HFFc6 (cell line): ENCODE data around the gene NACAD. TPM values are rescaled to one million over a fixed set of nuclear protein-coding genes. Genes with fewer than 3 reads are reported as not detected.
A peak's percentile ranks its signal among the peaks of the same experiment; 100 is the strongest.

ENCODE experiments used
- DNase-seq: peaks from one replicate; pipeline ENCODE4 v3.0.0-alpha.2; 2018
- H3K27ac Mint-ChIP-seq: 2 replicates; pipeline ENCODE4 v1.8.0; 2020; ENCODE audit warnings: mild to moderate bottlenecking, mixed read lengths
- H3K27me3 Mint-ChIP-seq: 2 replicates; pipeline ENCODE4 v1.8.0; 2021; ENCODE audit warnings: mild to moderate bottlenecking, moderate library complexity, mixed read lengths; ENCODE audit not compliant: insufficient read depth
- H3K36me3 Mint-ChIP-seq: 2 replicates; pipeline ENCODE4 v1.8.0; 2021; ENCODE audit warnings: low read depth, mixed read lengths
- H3K4me1 Mint-ChIP-seq: 2 replicates; pipeline ENCODE4 v1.8.0; 2020; ENCODE audit warnings: low read depth, mixed read lengths
- H3K4me3 Mint-ChIP-seq: 2 replicates; pipeline ENCODE4 v1.8.0; 2020; ENCODE audit warnings: mild to moderate bottlenecking, moderate library complexity, mixed read lengths
- H3K9me3 Mint-ChIP-seq: 2 replicates; pipeline ENCODE4 v1.8.0; 2020; ENCODE audit warnings: mild to moderate bottlenecking, mixed read lengths
- CTCF ChIP-seq: fragments of 200-600 bp; sonication (generic); IDR thresholded peaks from 2 replicates; pipeline ENCODE4 v1.5.0; 2021; ENCODE audit warnings: antibody characterized with exemption, mild to moderate bottlenecking
- total RNA-seq, 6 experiments: library from RNA; stranded (reverse); fragmentation: NEBNext Ultra II Directional; extraction: Animal tissue kit (Norgen Biotek cat#: 25700); gene quantifications; 2 replicates in 1 of 6; 3 replicates in 5 of 6; pipeline ENCODE4 v1.2.3, GENCODE V29; 2021

NACAD gene
- total RNA-seq, 6 experiments from 2014 or later: 5.5 to 10.5 (median 9.6) TPM

- peaks cover 7% of the 10 kb centered on the region for H3K36me3 Mint-ChIP-seq
- TF ChIP-seq CTCF: no peak
- 0 out of 2 replicates have a peak overlapping the region, but pooled peaks have one; percentile 16 for H3K27ac Mint-ChIP-seq
- no peak overlapping the region for H3K4me3 Mint-ChIP-seq
- H3K4me1 Mint-ChIP-seq: peaks cover 7% of the 10 kb centered on the region; the same call in 1 of the 2 replicates
- DNase-seq: peak; percentile 10
- no peaks in the 10 kb centered on the region; the same call in 1 of the 2 replicates for H3K27me3 Mint-ChIP-seq
- no peaks in the 10 kb centered on the region for H3K9me3 Mint-ChIP-seq
Measured at GRCh38 chr7:45055016-45055415, 33.8 kb downstream of the NACAD start.

- DNase-seq: no peak
- H3K27ac Mint-ChIP-seq: 0 out of 2 replicates have a peak overlapping the region, but pooled peaks have one; percentile 16
- H3K4me1 Mint-ChIP-seq: peaks cover 7% of the 10 kb centered on the region; the same call in 1 of the 2 replicates
- H3K4me3 Mint-ChIP-seq: no peak overlapping the region
- no peaks in the 10 kb centered on the region for H3K9me3 Mint-ChIP-seq
- no peaks in the 10 kb centered on the region; the same call in 1 of the 2 replicates for H3K27me3 Mint-ChIP-seq
- H3K36me3 Mint-ChIP-seq: peaks cover 7% of the 10 kb centered on the region
- no peak for TF ChIP-seq CTCF
Measured at GRCh38 chr7:45054442-45054841, 34.3 kb downstream of the NACAD start.

- TF ChIP-seq CTCF: no peak
- Mint-ChIP-seq H3K9me3 (no peaks in the 10 kb centered on the region), H3K27me3 (no peaks in the 10 kb centered on the region; the same call in 1 of the 2 replicates), H3K36me3 (peaks cover 7% of the 10 kb centered on the region), H3K27ac (no peak overlapping the region), H3K4me3 (no peak overlapping the region), H3K4me1 (peaks cover 7% of the 10 kb centered on the region; the same call in 1 of the 2 replicates)
- no peak for DNase-seq
Measured at GRCh38 chr7:45053941-45054340, 34.8 kb downstream of the NACAD start.

- no peaks in the 10 kb centered on the region; the same call in 1 of the 2 replicates for H3K27me3 Mint-ChIP-seq
- no peak overlapping the region for H3K27ac Mint-ChIP-seq
Measured at GRCh38 chr7:45053401-45053800, 35.4 kb downstream of the NACAD start.

GRCh38 chr7:45052011-45052410 lies 36.8 kb downstream of the NACAD start:
- H3K4me3 Mint-ChIP-seq: no peak overlapping the region
- DNase-seq: no peak
- TF ChIP-seq CTCF: no peak
- peaks cover 7% of the 10 kb centered on the region for H3K36me3 Mint-ChIP-seq
- no peaks in the 10 kb centered on the region for H3K9me3 Mint-ChIP-seq
- H3K27me3 Mint-ChIP-seq: no peaks in the 10 kb centered on the region; the same call in 1 of the 2 replicates
- H3K4me1 Mint-ChIP-seq: peaks cover 7% of the 10 kb centered on the region; the same call in 1 of the 2 replicates
- no peak overlapping the region for H3K27ac Mint-ChIP-seq

More at GRCh38 chr7:45053401-45053800, 35.4 kb downstream of the NACAD start:
- no peaks in the 10 kb centered on the region for H3K9me3 Mint-ChIP-seq
- no peak for TF ChIP-seq CTCF
- peaks cover 7% of the 10 kb centered on the region; the same call in 1 of the 2 replicates for H3K4me1 Mint-ChIP-seq
- no peak overlapping the region for H3K4me3 Mint-ChIP-seq
- H3K36me3 Mint-ChIP-seq: peaks cover 7% of the 10 kb centered on the region
- DNase-seq: no peak
